HEK293 (cell line): ENCODE measurements around the gene NR3C1.

ENCODE experiments used
- GLI4 ChIP-seq: fragments of 450-650 bp; formaldehyde crosslinking; IDR thresholded peaks from 2 replicates; pipeline ENCODE4 v1.5.1; 2016; ENCODE audit warnings: missing biosample characterization, missing genetic modification characterization
- HIC1 ChIP-seq: fragments of 450-650 bp; formaldehyde crosslinking; IDR thresholded peaks from 2 replicates; pipeline ENCODE4 v1.5.1; 2016; ENCODE audit warnings: missing biosample characterization, missing genetic modification characterization
- INSM2 ChIP-seq: fragments of 450-650 bp; formaldehyde crosslinking; IDR thresholded peaks from 2 replicates; pipeline ENCODE4 v1.5.1; 2016; ENCODE audit warnings: missing biosample characterization, missing genetic modification characterization
- KLF16 ChIP-seq: fragments of 450-650 bp; formaldehyde crosslinking; IDR thresholded peaks from 2 replicates; pipeline ENCODE4 v1.5.1; 2017; ENCODE audit warnings: missing biosample characterization, missing genetic modification characterization
- PATZ1 ChIP-seq: fragments of 450-650 bp; formaldehyde crosslinking; IDR thresholded peaks from 2 replicates; pipeline ENCODE4 v1.5.1; 2016; ENCODE audit warnings: missing biosample characterization, missing genetic modification characterization
- SCRT1 ChIP-seq: fragments of 450-650 bp; formaldehyde crosslinking; IDR thresholded peaks from 2 replicates; pipeline ENCODE4 v1.5.1; 2016; ENCODE audit warnings: missing biosample characterization, missing genetic modification characterization, borderline replicate concordance
- ZBTB10 ChIP-seq: fragments of 450-650 bp; formaldehyde crosslinking; IDR thresholded peaks from 2 replicates; pipeline ENCODE4 v1.5.1; 2016; ENCODE audit warnings: missing biosample characterization, missing genetic modification characterization
- ZBTB26 ChIP-seq: fragments of 450-650 bp; formaldehyde crosslinking; optimal IDR thresholded peaks from 2 replicates; pipeline ENCODE3; 2016; ENCODE audit warnings: missing biosample characterization, mild to moderate bottlenecking, missing genetic modification characterization
- ZIC2 ChIP-seq: fragments of 450-650 bp; formaldehyde crosslinking; IDR thresholded peaks from 2 replicates; pipeline ENCODE4 v1.5.1; 2016; ENCODE audit warnings: missing biosample characterization, missing genetic modification characterization
- ZNF112 ChIP-seq: fragments of 450-650 bp; formaldehyde crosslinking; IDR thresholded peaks from 2 replicates; pipeline ENCODE4 v1.5.0; 2017; ENCODE audit warnings: missing biosample characterization, missing genetic modification characterization
- ZNF174 ChIP-seq: fragments of 450-650 bp; formaldehyde crosslinking; IDR thresholded peaks from 2 replicates; pipeline ENCODE4 v1.5.0; 2017; ENCODE audit warnings: missing biosample characterization, mild to moderate bottlenecking, missing genetic modification characterization
- ZNF292 ChIP-seq: fragments of 450-650 bp; formaldehyde crosslinking; IDR thresholded peaks from 2 replicates; pipeline ENCODE4 v1.5.1; 2016; ENCODE audit warnings: low read depth, missing biosample characterization, missing genetic modification characterization, borderline replicate concordance
- ZNF324 ChIP-seq: fragments of 450-650 bp; formaldehyde crosslinking; IDR thresholded peaks from 2 replicates; pipeline ENCODE4 v1.5.1; 2016; ENCODE audit warnings: missing biosample characterization, missing genetic modification characterization
- ZNF366 ChIP-seq: fragments of 450-650 bp; formaldehyde crosslinking; conservative IDR thresholded peaks from 2 replicates; pipeline ENCODE4 v1.5.1; 2016; ENCODE audit warnings: missing biosample characterization, missing genetic modification characterization
- ZNF391 ChIP-seq: fragments of 450-650 bp; formaldehyde crosslinking; IDR thresholded peaks from 2 replicates; pipeline ENCODE4 v1.5.1; 2016; ENCODE audit warnings: low read depth, missing biosample characterization, missing genetic modification characterization, borderline replicate concordance
- ZNF398 ChIP-seq: fragments of 450-650 bp; formaldehyde crosslinking; IDR thresholded peaks from 2 replicates; pipeline ENCODE4 v1.5.1; 2017; ENCODE audit warnings: missing biosample characterization, missing genetic modification characterization
- ZNF510 ChIP-seq: fragments of 450-650 bp; formaldehyde crosslinking; IDR thresholded peaks from 2 replicates; pipeline ENCODE4 v1.5.1; 2018; ENCODE audit warnings: mild to moderate bottlenecking, missing genetic modification characterization, missing biosample characterization; ENCODE audit not compliant: insufficient replicate concordance
- ZNF518A ChIP-seq: fragments of 450-650 bp; formaldehyde crosslinking; conservative IDR thresholded peaks from 2 replicates; pipeline ENCODE4 v1.5.1; 2016; ENCODE audit warnings: low read depth, missing biosample characterization, missing genetic modification characterization
- ZNF555 ChIP-seq: fragments of 450-650 bp; formaldehyde crosslinking; conservative IDR thresholded peaks from 2 replicates; pipeline ENCODE4 v1.5.1; 2017; ENCODE audit warnings: missing biosample characterization, mild to moderate bottlenecking, missing genetic modification characterization, inconsistent platforms
- ZSCAN30 ChIP-seq: fragments of 450-650 bp; IDR thresholded peaks from 2 replicates; pipeline ENCODE4 v1.5.1; 2018; ENCODE audit warnings: missing biosample characterization, mild to moderate bottlenecking, missing genetic modification characterization, moderate library complexity

Gene NR3C1

GRCh38 chr5:143405063-143405848 lies 1.8 kb upstream of the NR3C1 start (continued):
- TF ChIP-seq HIC1 (peak; percentile 88), ZIC2 (tag by site-specific recombination) (peak; percentile 64), PATZ1 (peak; percentile 99), ZNF366 (tag by site-specific recombination) (peak; percentile 72; the same call in 1 of the 2 replicates), ZNF518A (tag by site-specific recombination) (peak; percentile 90), ZNF391 (tag by site-specific recombination) (peak; percentile 69; the same call in 1 of the 2 replicates), ZNF174 (tag by site-specific recombination) (no peak), ZNF112 (tag by site-specific recombination) (no peak), ZNF555 (tag by site-specific recombination) (no peak), GLI4 (tag by site-specific recombination) (no peak), ZSCAN30 (peak; percentile 62; the same call in 1 of the 2 replicates), ZNF398 (peak; percentile 73), ZNF324 (peak; percentile 73), SCRT1 (tag by site-specific recombination) (peak; percentile 70; the same call in 1 of the 2 replicates), KLF16 (tag by site-specific recombination) (no peak; the same call in 1 of the 2 replicates), ZNF292 (no peak), ZBTB10 (tag by site-specific recombination) (peak; percentile 93), ZBTB26 (tag by site-specific recombination) (peak; percentile 93), INSM2 (peak; percentile 38; the same call in 1 of the 2 replicates), ZNF510 (tag by site-specific recombination) (peak; percentile 6)
